Activated CD8-positive, alpha-beta T cell treated with anti-CD3 and anti-CD28 coated beads, Interleukin-2, amount 10 ng/mL, durations not matched to agents 7 days and 5 days (primary cell): Measurements from ENCODE around the gene SPDYE17. TPM values are rescaled to one million over a fixed set of nuclear protein-coding genes. Genes with fewer than 3 reads are reported as not detected.
A peak's percentile ranks its signal among the peaks of the same experiment; 100 is the strongest.
"Not testable (repeated sequence)": the region's sequence is repeated elsewhere in the genome, so short reads cannot be mapped to it uniquely, and the experiment has no call there.

Source experiments
- ATAC-seq: fragments of 150-1000 bp; cut with Tn5 transposase; one replicate; pipeline ENCODE4 v1.10.0; 2021; ENCODE audit warnings: moderate library complexity
- CTCF ChIA-PET: fragments of 350-600 bp; sonication (Branson Sonifier 250); formaldehyde crosslinking; loops from one replicate; lab custom pipeline; 2021; ENCODE audit warnings: antibody characterized with exemption; lab: Charles Lee
- POLR2A ChIA-PET: fragments of 350-600 bp; sonication (Branson Sonifier 250); formaldehyde crosslinking; loops from one replicate; lab custom pipeline; 2021; ENCODE audit warnings: antibody characterized with exemption; lab: Charles Lee
- DNase-seq: peaks from one replicate; pipeline ENCODE4 v3.0.0-alpha.2; 2020
- H3K27ac Mint-ChIP-seq: one replicate; pipeline ENCODE4 v1.8.0; 2021; ENCODE audit warnings: mild to moderate bottlenecking, mixed read lengths
- H3K27me3 Mint-ChIP-seq: one replicate; pipeline ENCODE4 v1.8.0; 2021; ENCODE audit warnings: low read depth, mixed read lengths
- H3K36me3 Mint-ChIP-seq: one replicate; pipeline ENCODE4 v1.8.0; 2021; ENCODE audit warnings: low read depth, mixed read lengths
- H3K4me1 Mint-ChIP-seq: one replicate; pipeline ENCODE4 v1.8.0; 2021; ENCODE audit warnings: low read depth, mixed read lengths
- H3K4me3 Mint-ChIP-seq: one replicate; pipeline ENCODE4 v1.8.0; 2021; ENCODE audit warnings: mild to moderate bottlenecking, mixed read lengths
- H3K9me3 Mint-ChIP-seq: one replicate; pipeline ENCODE4 v1.8.0; 2022; ENCODE audit warnings: mixed read lengths; ENCODE audit not compliant: insufficient read depth
- total RNA-seq, 2 experiments: library from RNA; stranded (reverse); gene quantifications; one replicate each; pipeline ENCODE4 v1.2.3, GENCODE V29; 2021

The SPDYE17 gene
- total RNA-seq, 2 experiments from 2014 or later, result not detected

GRCh38 chr7:76996932-76997331 is 35.2 kb downstream of the SPDYE17 start:
- H3K36me3 Mint-ChIP-seq, DNase-seq, H3K4me3 Mint-ChIP-seq, H3K27me3 Mint-ChIP-seq, POLR2A ChIA-PET, H3K4me1 Mint-ChIP-seq, H3K27ac Mint-ChIP-seq, ATAC-seq, H3K9me3 Mint-ChIP-seq, CTCF ChIA-PET: not testable (repeated sequence)

GRCh38 chr7:76994286-76994685 is 37.9 kb downstream of the SPDYE17 start:
- H3K27me3 Mint-ChIP-seq, CTCF ChIA-PET, H3K9me3 Mint-ChIP-seq, H3K27ac Mint-ChIP-seq, DNase-seq, ATAC-seq, H3K4me3 Mint-ChIP-seq, H3K36me3 Mint-ChIP-seq, POLR2A ChIA-PET, H3K4me1 Mint-ChIP-seq: not testable (repeated sequence)

DNA sequence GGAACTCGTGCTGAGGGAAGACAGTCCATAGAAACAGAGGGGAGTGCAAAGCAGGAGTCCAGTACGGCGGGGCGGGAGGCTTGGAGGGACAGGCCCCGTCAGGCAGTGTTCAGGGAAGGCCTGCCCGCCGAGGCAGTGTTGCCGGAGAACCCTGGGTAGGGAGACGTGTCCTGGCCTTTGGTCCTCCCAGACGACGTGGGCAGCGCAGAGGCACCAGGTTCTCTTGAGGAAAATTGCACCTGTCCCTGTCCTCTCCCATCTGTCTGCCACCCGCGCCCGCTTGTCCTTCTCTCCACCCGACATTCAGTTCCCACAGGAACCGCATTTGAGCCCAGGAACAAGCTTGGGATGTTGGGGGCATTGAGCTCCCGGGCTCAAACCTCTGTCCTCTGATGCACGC is 38.3 kb downstream of the SPDYE17 start:
- not testable (repeated sequence) for H3K36me3 Mint-ChIP-seq, ATAC-seq, H3K27me3 Mint-ChIP-seq

DNA sequence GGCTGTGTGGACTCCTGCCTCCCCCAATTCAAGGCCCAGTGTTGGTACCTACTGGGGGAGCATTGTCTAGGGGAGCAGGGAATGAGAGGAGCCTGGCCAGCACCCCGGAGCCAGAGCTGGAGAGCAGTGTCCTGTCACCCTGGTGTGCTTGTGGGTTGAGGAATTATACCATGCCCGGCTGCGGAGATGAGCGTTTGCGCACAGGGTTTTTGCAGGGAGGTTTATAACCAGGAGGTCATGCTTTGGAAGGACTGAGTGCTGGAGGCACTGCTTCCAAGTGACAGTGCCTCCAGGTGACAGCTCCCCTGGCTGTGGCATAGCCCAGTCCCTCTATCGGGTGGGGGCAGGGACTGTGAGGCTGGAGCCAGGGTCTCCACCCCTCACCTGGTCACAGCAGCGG is 39.3 kb downstream of the SPDYE17 start:
- H3K4me3 Mint-ChIP-seq, H3K9me3 Mint-ChIP-seq, DNase-seq, ATAC-seq, POLR2A ChIA-PET, H3K27ac Mint-ChIP-seq, H3K27me3 Mint-ChIP-seq, H3K36me3 Mint-ChIP-seq, H3K4me1 Mint-ChIP-seq, CTCF ChIA-PET: not testable (repeated sequence)

More for the DNA sequence above, 38.3 kb downstream of the SPDYE17 start:
- H3K27ac Mint-ChIP-seq, POLR2A ChIA-PET, DNase-seq, H3K9me3 Mint-ChIP-seq, H3K4me1 Mint-ChIP-seq, CTCF ChIA-PET, H3K4me3 Mint-ChIP-seq: not testable (repeated sequence)

- H3K27me3 Mint-ChIP-seq, H3K27ac Mint-ChIP-seq, H3K9me3 Mint-ChIP-seq, H3K36me3 Mint-ChIP-seq, DNase-seq, POLR2A ChIA-PET, H3K4me3 Mint-ChIP-seq, ATAC-seq, CTCF ChIA-PET, H3K4me1 Mint-ChIP-seq: not testable (repeated sequence)
Measured at GRCh38 chr7:76992204-76992603, 40.0 kb downstream of the SPDYE17 start.

DNA sequence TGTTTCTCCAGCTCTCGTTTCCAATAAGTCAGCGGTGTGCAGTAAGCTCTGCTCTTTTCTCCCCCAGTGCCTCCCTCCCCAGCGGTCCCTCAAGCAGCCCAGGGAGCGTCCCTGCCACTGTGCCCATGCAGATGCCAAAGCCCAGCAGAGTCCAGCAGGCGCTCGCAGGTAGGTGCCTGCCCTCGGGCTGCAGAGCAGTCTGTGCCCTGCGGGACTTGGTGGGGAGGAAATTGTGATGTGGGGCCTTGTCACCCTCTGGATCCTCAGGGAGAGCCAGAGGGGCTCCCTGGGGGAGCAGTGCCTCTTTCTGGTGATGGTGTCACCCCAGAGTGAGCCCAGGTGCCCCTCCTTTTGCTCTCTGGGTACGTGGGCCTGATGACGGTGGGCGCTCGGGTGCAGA is 42.0 kb downstream of the SPDYE17 start:
- H3K4me1 Mint-ChIP-seq, H3K27ac Mint-ChIP-seq, H3K27me3 Mint-ChIP-seq, H3K9me3 Mint-ChIP-seq, ATAC-seq, POLR2A ChIA-PET, CTCF ChIA-PET, DNase-seq, H3K36me3 Mint-ChIP-seq, H3K4me3 Mint-ChIP-seq: not testable (repeated sequence)

DNA sequence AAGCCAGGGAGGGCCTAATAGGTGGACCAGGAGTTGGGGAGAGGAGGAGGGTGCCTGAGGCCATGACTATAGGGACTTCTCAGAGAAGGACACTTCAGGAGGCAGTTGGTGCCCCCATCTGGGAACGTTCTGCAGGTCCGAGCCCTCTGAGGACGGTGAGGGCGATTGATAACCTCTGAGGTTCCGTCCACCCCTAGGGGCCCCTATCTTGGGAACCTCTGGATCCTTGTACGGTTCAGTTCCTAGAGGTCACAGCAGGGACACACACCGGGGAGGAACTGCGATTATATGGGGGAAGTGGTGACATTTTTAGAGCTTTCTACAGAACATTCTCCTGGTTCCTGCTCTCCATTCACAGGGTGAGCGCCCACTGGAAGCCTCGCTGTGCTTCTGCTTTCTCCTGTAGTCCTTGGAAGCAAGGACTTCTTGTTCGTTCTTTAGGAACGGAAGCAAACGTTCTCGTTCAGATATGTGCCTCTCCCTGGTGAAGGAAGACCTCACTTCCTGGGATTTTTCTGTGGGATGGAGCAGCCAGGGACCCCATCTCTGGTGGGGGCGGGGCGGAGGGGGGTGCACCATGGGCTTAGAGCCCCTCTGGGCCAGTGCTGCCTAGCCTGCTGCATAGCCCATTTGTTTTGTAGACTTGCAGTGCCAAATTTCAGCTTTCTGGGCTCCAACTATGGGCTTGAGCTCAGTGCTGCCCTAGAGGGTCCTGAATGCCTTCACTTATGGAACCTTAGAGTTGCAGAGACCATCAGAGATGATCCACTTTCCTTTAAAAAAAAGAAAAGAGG is 46.0 kb downstream of the SPDYE17 start:
- H3K27me3 Mint-ChIP-seq, H3K27ac Mint-ChIP-seq, H3K9me3 Mint-ChIP-seq, ATAC-seq, H3K4me1 Mint-ChIP-seq, H3K4me3 Mint-ChIP-seq, POLR2A ChIA-PET, H3K36me3 Mint-ChIP-seq, CTCF ChIA-PET, DNase-seq: not testable (repeated sequence)

DNA sequence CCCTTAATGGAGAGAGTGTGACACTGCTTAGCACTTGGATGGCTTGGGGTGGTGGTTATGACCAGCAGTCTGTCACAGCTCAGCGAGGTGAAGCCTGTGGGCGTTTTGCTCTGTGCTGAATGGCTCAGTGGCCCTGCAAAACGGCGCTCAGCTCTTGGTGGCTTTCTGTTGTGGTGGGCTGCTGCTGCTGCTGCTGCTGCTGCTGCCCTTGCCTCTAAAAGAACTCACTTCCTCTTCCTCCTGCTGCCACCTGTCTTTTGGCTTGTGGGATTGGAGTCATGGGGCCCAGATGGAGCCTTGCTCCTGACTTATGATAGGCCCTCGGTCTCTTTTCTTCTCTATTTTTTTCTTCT is 47.4 kb downstream of the SPDYE17 start:
- H3K4me1 Mint-ChIP-seq, H3K36me3 Mint-ChIP-seq, POLR2A ChIA-PET: not testable (repeated sequence)

DNA sequence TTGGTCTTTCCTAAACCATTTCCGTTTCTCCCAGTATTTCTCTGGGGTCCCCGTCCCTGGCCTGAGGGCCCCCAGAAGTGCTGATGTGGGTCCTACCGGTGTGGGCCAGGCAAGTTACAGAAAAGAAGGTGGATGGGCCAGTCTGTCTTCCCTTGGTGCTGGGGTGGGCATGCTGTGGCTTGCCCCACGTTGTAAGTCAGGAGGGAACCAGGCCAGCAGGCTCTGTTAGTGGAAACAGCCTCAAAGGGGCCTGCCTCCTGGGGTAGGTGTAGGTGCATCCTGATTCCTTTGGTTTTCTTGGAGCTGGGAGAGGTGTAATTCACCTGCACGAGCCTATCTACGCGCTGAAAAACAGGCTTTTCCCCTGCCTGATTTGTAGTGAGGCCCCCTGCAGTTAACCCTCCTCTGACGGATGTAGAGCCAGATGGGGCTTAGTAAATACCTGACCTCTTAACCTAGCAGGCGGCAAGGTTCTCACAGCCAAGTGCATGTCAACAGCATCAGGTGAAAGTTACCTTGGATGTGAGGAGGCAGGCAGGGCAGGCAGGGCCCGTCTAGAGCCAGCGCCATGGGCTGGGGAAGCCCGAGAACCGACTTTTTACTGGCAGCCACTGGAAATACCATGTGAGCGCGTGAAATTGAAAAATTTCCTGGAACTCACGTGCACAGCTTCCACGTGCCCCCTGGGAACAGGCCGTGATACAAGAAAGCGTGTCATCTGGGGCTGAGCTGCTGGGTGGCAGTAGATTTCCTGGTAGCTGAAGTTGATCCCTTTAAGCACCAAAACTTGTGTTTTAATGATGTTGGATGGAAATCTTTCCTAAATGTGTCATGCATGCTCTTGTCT is 48.0 kb downstream of the SPDYE17 start:
- ATAC-seq, result peak; percentile 35
- H3K4me1 Mint-ChIP-seq, DNase-seq, H3K36me3 Mint-ChIP-seq, H3K4me3 Mint-ChIP-seq, CTCF ChIA-PET, POLR2A ChIA-PET, H3K27me3 Mint-ChIP-seq, H3K27ac Mint-ChIP-seq, H3K9me3 Mint-ChIP-seq: not testable (repeated sequence)

More for the DNA sequence above, 47.4 kb downstream of the SPDYE17 start:
- H3K27ac Mint-ChIP-seq, DNase-seq, H3K9me3 Mint-ChIP-seq, CTCF ChIA-PET, H3K27me3 Mint-ChIP-seq, H3K4me3 Mint-ChIP-seq: not testable (repeated sequence)
- peak; percentile 95 for ATAC-seq

DNA sequence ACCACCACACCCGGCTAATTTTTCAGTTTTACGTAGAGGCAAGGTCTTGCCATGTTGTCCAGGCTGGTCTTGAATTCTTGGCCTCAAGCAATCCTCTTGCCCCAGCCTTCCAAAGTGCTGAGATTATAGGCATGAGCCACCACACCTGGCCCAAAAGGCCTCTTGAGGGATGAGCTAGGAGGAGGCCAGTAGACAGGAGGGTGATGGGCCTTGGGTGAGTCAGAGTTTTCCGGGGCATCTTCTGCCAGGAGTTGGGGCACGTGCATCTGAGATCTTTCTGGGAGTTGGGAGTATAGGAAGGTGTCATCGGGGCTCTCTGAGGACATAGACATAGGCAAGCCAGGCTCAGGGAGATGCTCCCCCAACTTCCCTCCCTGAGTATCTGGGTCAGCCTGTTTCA is 48.8 kb downstream of the SPDYE17 start:
- H3K4me1 Mint-ChIP-seq, CTCF ChIA-PET, ATAC-seq, H3K27ac Mint-ChIP-seq, POLR2A ChIA-PET, H3K36me3 Mint-ChIP-seq, DNase-seq, H3K4me3 Mint-ChIP-seq, H3K9me3 Mint-ChIP-seq, H3K27me3 Mint-ChIP-seq: not testable (repeated sequence)

DNA sequence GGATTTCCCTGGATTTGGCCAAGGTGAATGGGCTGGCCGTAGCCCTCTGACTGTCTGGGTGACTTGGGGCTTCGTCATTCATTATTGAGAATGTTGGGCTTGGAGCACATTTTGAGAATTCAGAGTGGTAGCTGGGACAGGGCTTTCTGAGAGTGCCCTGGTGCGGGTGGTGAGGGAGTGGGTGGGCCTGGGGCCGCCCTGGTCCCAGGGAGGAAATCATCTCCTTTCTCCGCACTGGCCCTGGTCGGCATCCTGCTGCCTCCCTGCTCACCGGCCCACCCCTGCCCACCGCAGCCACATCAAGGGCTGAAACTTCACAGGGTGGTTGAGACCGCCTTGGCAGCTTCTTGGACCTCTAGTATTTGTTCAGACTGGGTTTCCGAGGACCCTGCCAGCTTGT is 49.7 kb downstream of the SPDYE17 start:
- H3K4me3 Mint-ChIP-seq, ATAC-seq, DNase-seq, H3K27ac Mint-ChIP-seq, POLR2A ChIA-PET, H3K36me3 Mint-ChIP-seq, H3K9me3 Mint-ChIP-seq, H3K27me3 Mint-ChIP-seq, H3K4me1 Mint-ChIP-seq, CTCF ChIA-PET: not testable (repeated sequence)

DNA sequence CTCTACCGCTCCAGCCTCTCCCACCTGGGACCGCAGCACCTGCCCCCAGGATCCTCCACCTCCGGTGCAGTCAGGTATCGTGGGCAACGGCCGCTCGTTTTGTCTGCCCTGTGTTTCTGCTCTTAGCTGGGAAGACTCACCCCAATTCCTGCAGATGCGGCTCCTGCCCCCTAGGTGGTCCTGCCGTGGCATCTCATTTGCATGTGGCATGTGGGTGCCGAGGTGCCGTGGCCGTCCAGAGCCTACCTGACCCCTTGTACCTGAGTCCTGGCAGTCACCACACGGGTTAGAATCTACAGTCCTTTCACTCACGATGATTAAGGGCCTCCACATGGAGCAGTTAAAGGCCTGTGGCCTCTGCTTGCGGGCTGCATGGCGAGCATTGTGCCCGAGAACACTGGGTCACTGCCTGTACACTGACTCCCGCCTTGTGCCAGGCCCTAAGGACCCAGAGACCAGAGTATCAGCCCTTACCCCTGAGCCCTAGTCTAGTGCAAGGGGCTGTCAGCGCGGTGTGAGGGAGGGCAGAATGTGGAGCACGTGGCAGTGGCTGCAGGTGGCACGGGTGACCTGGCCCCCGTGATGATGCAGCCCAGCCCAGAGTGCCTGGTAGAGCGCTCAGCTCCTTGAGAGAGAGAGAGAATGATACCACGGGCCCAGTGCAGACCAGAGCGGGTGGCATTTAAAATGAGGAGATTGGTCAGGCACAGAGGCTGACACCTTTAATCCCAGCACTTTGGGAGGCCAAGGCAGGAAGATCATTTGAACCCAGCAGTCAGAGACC is 50.8 kb downstream of the SPDYE17 start:
- H3K4me1 Mint-ChIP-seq, H3K36me3 Mint-ChIP-seq, H3K27me3 Mint-ChIP-seq, CTCF ChIA-PET, H3K9me3 Mint-ChIP-seq, DNase-seq, H3K4me3 Mint-ChIP-seq, H3K27ac Mint-ChIP-seq, ATAC-seq, POLR2A ChIA-PET: not testable (repeated sequence)
